ENCODE data around the gene SURF4. TPM values are rescaled to one million over a fixed set of nuclear protein-coding genes. Genes with fewer than 3 reads are reported as not detected.

SURF4 gene
- total and polyA plus RNA-seq, 4 donors, result 142 to 386 (median 217) TPM

GRCh38 chr9:133356391-133357091 lies 19.3 kb downstream of the SURF4 start, which contains the start of the genes SURF1 and SURF2:
SURF1 (minus strand) TSS chr9:133356487; CDS start chr9:133356453, 34 bp downstream.
SURF2 (plus strand) TSS chr9:133356550; CDS start chr9:133356593, 43 bp downstream.
- peaks cover 9 to 49% (median 31%) of the 10 kb centered on the region in 4 donors for H3K4me1 ChIP-seq (ENCODE audit: control insufficient read depth in 4 of 4, insufficient read depth in 4 of 4, low read length in 3 of 4)
- 1% methylated on average over 78 of the region's 78 CpGs for WGBS

GRCh38 chr9:133355881-133356357 lies 19.9 kb downstream of the SURF4 start:
- peak overlapping the region; percentile 67 to 70 for H3K9ac ChIP-seq (ENCODE audit: low read depth in 1 of 2, low read length in 2 of 2)
- TF ChIP-seq RXRA (IDR thresholded peaks at IDR 0.05), result no peak
- TF ChIP-seq TAF1 (conservative IDR thresholded peaks at IDR 0.05), result no peak
- TF ChIP-seq ZBTB33 (IDR thresholded peaks at IDR 0.05), result no peak
- no peak for TF ChIP-seq EGR1 (IDR thresholded peaks at IDR 0.05; ENCODE audit: low read depth in 2 of 2)
- TF ChIP-seq HNF4G (IDR thresholded peaks at IDR 0.05), result no peak
- TF ChIP-seq RAD21 (IDR thresholded peaks at IDR 0.05), result no peak
- TF ChIP-seq HNF4A (conservative IDR thresholded peaks at IDR 0.05), result no peak
- no peak for TF ChIP-seq FOXA2 (IDR thresholded peaks at IDR 0.05)
- TF ChIP-seq FOXA1 (IDR thresholded peaks at IDR 0.05), result no peak
- TF ChIP-seq SP1 (IDR thresholded peaks at IDR 0.05), result no peak
- no peak for TF ChIP-seq NR2F2 (IDR thresholded peaks at IDR 0.05)
- TF ChIP-seq YY1 (IDR thresholded peaks at IDR 0.05), result no peak
- TF ChIP-seq ATF3 (IDR thresholded peaks at IDR 0.05), result no peak
- no peak for TF ChIP-seq MAX (IDR thresholded peaks at IDR 0.05)
- under 1% methylated on average over 31 of the region's 31 CpGs for WGBS
- peak overlapping the region; percentile 68 to 96 (median 87) for H3K4me3 ChIP-seq (ENCODE audit: low read depth in 1 of 3, low read length in 3 of 3)
- DNase-seq (ENCODE audit: low spot score), result no peak
- H3K9me3 ChIP-seq (ENCODE audit: control insufficient read depth in 4 of 4, low read length in 3 of 4), result no peaks in the 10 kb centered on the region
- no peak overlapping the region for H3K27ac ChIP-seq (ENCODE audit: low read depth in 1 of 2, low read length in 2 of 2)
- H3K4me1 ChIP-seq (ENCODE audit: control insufficient read depth in 4 of 4, insufficient read depth in 4 of 4, low read length in 3 of 4), result peaks cover 9 to 44% (median 26%) of the 10 kb centered on the region in 4 donors
- H3K36me3 ChIP-seq (ENCODE audit: control insufficient read depth in 4 of 4, insufficient read depth in 3 of 4, low read depth in 1 of 4, low read length in 3 of 4), result peaks cover 4 to 37% (median 22%) of the 10 kb centered on the region in 4 donors
- no peaks in the 10 kb centered on the region for H3K27me3 ChIP-seq (ENCODE audit: control insufficient read depth in 4 of 4, insufficient read depth in 4 of 4, low read length in 3 of 4)

More at GRCh38 chr9:133356391-133357091, 19.3 kb downstream of the SURF4 start, which contains the start of the genes SURF1 and SURF2:
- peak; percentile 91 for DNase-seq (ENCODE audit: low spot score)
- Histone ChIP-seq H3K4me3 (ENCODE audit: low read depth in 1 of 3, low read length in 3 of 3) (peak within 1 kb of the TSS; percentile 68 to 96 (median 87)), H3K9me3 (ENCODE audit: control insufficient read depth in 4 of 4, low read length in 3 of 4) (no peaks in the 10 kb centered on the region), H3K36me3 (ENCODE audit: control insufficient read depth in 4 of 4, insufficient read depth in 3 of 4, low read depth in 1 of 4, low read length in 3 of 4) (peaks cover 2 to 37% (median 23%) of the 10 kb centered on the region in 4 donors), H3K27me3 (ENCODE audit: control insufficient read depth in 4 of 4, insufficient read depth in 4 of 4, low read length in 3 of 4) (no peaks in the 10 kb centered on the region), H3K27ac (ENCODE audit: low read depth in 1 of 2, low read length in 2 of 2) (peak within 1 kb of the TSS; percentile 57 to 62), H3K9ac (ENCODE audit: low read depth in 1 of 2, low read length in 2 of 2) (peak within 1 kb of the TSS; percentile 67 to 70)
- TF ChIP-seq CTCF (IDR thresholded peaks at IDR 0.05; ENCODE audit: low read depth, low read length, missing input control) (peak; percentile 9), EGR1 (IDR thresholded peaks at IDR 0.05; ENCODE audit: low read depth in 2 of 2) (peak; percentile 88 to 92), YY1 (IDR thresholded peaks at IDR 0.05) (peak; percentile 50), NR2F2 (IDR thresholded peaks at IDR 0.05) (no peak), RAD21 (IDR thresholded peaks at IDR 0.05) (peak in 1 of 2 donors; percentile 9), GABPA (IDR thresholded peaks at IDR 0.05 in 1 of 2, conservative IDR thresholded peaks at IDR 0.05 in 1 of 2) (peak in 1 of 2 donors; percentile 87)
